ENCODE results near the gene PACRG. TPM values are rescaled to one million over a fixed set of nuclear protein-coding genes. Genes with fewer than 3 reads are reported as not detected.

PACRG gene
- total RNA-seq, 4 donors from 2014 or later, result 1.7 to 7.7 (median 3.7) TPM

DNA sequence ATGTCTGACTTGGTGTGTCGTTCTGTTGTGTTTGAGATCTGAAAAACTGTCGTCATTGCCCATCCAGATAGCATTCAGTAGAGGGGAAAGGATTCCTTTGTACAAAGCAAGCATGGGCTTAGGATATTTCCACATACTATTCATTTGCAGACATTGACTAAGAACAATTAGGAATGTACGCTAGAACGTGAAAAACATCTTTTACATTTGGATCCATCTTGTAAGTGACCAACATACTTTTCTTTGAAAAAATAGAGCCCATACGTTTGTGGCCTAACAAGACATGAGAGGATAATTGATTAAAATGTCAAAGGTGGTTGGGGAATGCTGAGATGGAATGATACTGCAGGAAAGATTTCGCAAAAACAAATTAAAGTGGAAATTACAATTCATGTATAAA is 461.0 kb downstream of the PACRG start:
- no peak for TF ChIP-seq POLR2A (IDR thresholded peaks at IDR 0.05)
- TF ChIP-seq, protein P1, sequence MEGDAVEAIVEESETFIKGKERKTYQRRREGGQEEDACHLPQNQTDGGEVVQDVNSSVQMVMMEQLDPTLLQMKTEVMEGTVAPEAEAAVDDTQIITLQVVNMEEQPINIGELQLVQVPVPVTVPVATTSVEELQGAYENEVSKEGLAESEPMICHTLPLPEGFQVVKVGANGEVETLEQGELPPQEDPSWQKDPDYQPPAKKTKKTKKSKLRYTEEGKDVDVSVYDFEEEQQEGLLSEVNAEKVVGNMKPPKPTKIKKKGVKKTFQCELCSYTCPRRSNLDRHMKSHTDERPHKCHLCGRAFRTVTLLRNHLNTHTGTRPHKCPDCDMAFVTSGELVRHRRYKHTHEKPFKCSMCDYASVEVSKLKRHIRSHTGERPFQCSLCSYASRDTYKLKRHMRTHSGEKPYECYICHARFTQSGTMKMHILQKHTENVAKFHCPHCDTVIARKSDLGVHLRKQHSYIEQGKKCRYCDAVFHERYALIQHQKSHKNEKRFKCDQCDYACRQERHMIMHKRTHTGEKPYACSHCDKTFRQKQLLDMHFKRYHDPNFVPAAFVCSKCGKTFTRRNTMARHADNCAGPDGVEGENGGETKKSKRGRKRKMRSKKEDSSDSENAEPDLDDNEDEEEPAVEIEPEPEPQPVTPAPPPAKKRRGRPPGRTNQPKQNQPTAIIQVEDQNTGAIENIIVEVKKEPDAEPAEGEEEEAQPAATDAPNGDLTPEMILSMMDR (IDR thresholded peaks at IDR 0.05), result no peak
- no peak overlapping the region for H3K4me3 ChIP-seq (replicated peaks in 1 of 3)
- 89 to 91% methylated on average over 6 of the region's 6 CpGs for WGBS, 2 donors
- H3K4me1 ChIP-seq, result no peaks in the 10 kb centered on the region
- intact Hi-C loops (cut with DNase I), result no loop called here
- no peak for DNase-seq
- H3K27ac ChIP-seq, result no peak overlapping the region
- H3K27me3 ChIP-seq, result no peaks in the 10 kb centered on the region
- H3K9me3 ChIP-seq, result no peaks in the 10 kb centered on the region
- no peaks in the 10 kb centered on the region for H3K36me3 ChIP-seq

DNA sequence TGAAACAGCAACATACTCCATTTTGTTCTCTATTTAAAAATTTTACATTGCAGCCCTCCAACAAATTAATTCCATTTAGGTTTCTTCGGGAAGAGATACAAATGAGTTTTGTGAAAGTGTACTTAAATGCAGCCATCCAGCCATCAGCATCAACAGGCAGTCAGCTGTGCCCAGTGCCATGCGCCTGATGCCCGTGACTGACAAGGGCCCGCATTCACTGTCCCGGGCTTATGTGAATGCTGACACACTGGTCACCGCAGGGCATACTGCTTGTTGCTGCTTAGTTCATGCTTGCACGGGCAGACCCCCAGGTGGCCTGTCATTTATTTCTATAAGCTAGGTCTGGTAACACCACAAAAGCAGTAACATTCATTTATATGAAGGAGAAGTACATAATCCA is 461.8 kb downstream of the PACRG start:
- intact Hi-C loops (cut with DNase I), result no loop called here
- no peak overlapping the region for H3K27ac ChIP-seq
- TF ChIP-seq POLR2A (IDR thresholded peaks at IDR 0.05), result no peak
- TF ChIP-seq, protein P1 (IDR thresholded peaks at IDR 0.05), result no peak
- no peaks in the 10 kb centered on the region for H3K36me3 ChIP-seq
- H3K27me3 ChIP-seq, result no peaks in the 10 kb centered on the region
- H3K4me3 ChIP-seq (replicated peaks in 1 of 3), result no peak overlapping the region
- WGBS, 2 donors, result 96 to 98% methylated on average over 7 of the region's 7 CpGs
- H3K9me3 ChIP-seq, result no peaks in the 10 kb centered on the region
- no peak for DNase-seq
- H3K4me1 ChIP-seq, result no peaks in the 10 kb centered on the region

DNA sequence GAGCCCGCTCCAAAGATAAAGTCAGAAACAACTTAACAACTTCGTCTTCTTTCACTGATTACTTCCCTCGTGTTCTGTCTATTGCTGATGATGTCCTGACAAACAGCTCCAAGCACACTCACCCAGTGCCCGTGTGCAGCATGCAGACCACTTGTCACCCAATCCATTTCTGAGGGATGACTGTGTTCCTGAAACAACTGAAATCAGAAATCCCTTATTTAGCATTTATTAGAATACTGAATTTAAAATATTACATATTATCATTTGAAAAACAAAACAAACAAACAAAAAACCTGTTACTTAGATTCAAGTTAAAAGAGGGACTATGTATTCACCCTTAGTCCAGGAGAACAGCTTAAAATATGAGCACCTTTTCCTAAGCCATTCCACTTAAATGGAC is 463.0 kb downstream of the PACRG start:
- H3K27me3 ChIP-seq, result no peaks in the 10 kb centered on the region
- intact Hi-C loops (cut with DNase I), result no loop called here
- H3K27ac ChIP-seq, result no peak overlapping the region
- H3K4me3 ChIP-seq (replicated peaks in 1 of 3), result no peak overlapping the region
- DNase-seq, result no peak
- no peaks in the 10 kb centered on the region for H3K9me3 ChIP-seq
- no peaks in the 10 kb centered on the region for H3K36me3 ChIP-seq
- 84 to 89% methylated on average over 4 of the region's 4 CpGs for WGBS, 2 donors
- H3K4me1 ChIP-seq, result no peaks in the 10 kb centered on the region
- TF ChIP-seq POLR2A (IDR thresholded peaks at IDR 0.05), result no peak
- TF ChIP-seq, protein P1 (IDR thresholded peaks at IDR 0.05), result no peak

DNA sequence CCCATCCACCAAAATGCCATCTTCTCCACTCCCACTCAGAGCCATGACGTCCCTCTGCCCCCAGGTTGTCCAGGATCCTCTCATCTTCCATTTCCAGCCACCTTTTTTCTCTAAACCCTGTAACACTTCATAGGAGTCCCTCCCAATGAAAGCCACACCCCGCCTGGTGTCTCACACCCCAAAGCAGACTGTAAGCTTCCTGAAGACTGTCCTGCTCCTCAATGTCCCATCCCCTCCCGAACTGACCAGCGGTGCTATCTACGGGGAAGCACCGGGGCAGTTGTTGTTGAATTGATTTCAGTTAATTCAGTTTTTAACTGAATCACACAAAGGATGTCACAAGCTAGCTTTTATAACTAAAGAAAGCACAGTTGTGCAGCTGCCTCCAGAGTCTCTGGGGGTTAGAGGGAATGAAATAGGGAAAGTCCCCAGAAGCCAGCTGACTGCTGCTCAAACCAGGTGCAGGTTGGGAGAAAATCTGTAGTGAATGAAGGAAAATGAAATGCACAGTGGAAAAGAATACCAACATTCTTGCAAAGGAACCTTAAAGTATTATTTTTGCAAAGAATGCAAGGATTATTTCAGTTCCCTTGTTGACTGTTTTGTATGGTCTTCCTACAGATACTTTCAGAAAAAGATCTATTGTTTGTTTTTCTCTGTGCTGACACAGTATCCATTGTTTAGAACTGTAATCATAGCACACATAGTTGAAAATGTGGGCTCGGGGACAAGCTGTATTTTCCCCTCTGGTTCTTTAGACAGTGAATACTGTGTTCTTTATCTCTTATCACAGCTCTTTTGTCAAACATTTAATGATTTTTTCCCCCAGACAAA is 464.1 kb downstream of the PACRG start:
- no peak for DNase-seq
- Histone ChIP-seq H3K36me3 (no peaks in the 10 kb centered on the region), H3K4me1 (no peaks in the 10 kb centered on the region), H3K9me3 (no peaks in the 10 kb centered on the region), H3K4me3 (replicated peaks in 1 of 3) (no peak overlapping the region), H3K27ac (no peak overlapping the region), H3K27me3 (no peaks in the 10 kb centered on the region)
- no peak for TF ChIP-seq POLR2A (IDR thresholded peaks at IDR 0.05)
- TF ChIP-seq, protein P1 (IDR thresholded peaks at IDR 0.05), result no peak
- 71 to 72% methylated on average over 7 of the region's 7 CpGs for WGBS, 2 donors
- intact Hi-C loops (cut with DNase I), result no loop called here

DNA sequence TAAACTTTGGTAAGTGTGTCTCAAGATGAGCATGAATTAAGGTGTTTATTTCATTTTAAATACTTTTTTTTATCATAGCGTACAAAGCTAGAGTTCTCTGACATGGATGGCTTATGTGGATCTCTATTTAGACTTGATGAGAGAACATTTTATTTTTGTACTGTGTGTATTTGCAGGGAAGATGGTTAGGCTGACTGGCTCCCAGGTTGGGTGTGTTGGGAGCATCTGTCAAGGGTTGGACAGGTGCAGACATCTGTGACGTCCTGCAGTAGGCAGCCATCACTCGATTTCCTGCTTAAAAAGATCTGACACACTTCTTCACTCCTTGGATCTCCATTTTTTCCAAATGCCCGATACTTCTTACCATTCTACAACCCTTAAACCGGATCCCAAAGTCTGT is 464.8 kb downstream of the PACRG start:
- H3K36me3 ChIP-seq, result no peaks in the 10 kb centered on the region
- DNase-seq, result no peak
- H3K4me3 ChIP-seq (replicated peaks in 1 of 3), result no peak overlapping the region
- no peaks in the 10 kb centered on the region for H3K4me1 ChIP-seq
- TF ChIP-seq, protein P1 (IDR thresholded peaks at IDR 0.05), result no peak
- no peak for TF ChIP-seq POLR2A (IDR thresholded peaks at IDR 0.05)
- H3K9me3 ChIP-seq, result no peaks in the 10 kb centered on the region
- intact Hi-C loops (cut with DNase I), result no loop called here
- H3K27ac ChIP-seq, result no peak overlapping the region
- WGBS, 2 donors, result 77 to 81% methylated on average over 5 of the region's 5 CpGs
- H3K27me3 ChIP-seq, result no peaks in the 10 kb centered on the region
